ENCODE results near the gene SIPA1L3.
A peak's percentile ranks its signal among the peaks of the same experiment; 100 is the strongest.

The SIPA1L3 gene

DNA sequence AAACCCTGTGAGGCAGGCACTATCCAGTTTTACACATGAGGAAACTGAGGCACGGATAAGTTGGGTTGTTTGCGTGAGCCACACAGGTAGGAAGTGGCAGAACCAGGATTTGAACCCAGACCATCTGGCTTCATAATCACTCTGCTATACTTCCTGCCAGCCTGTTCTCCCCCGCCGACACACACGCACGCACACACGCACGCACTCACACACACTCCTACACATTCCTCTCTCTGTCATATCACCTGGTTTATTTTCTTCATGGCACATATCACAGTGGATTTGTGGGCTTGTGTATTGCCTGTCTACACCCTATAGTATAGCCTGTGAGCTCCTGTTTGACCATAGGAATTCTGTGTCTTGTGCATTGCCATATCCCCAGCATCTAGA is 140.0 kb downstream of the SIPA1L3 start:
- Histone ChIP-seq H3K36me3 (replicated peaks; ENCODE audit: low read depth, low read length) (no peaks in the 10 kb centered on the region), H3K9me3 (ENCODE audit: insufficient read depth, low read length) (no peaks in the 10 kb centered on the region), H3K9ac (ENCODE audit: low read length) (peak overlapping the region; percentile 55), H3K27ac (ENCODE audit: low read length) (peak overlapping the region; percentile 66), H3K4me1 (ENCODE audit: low read length) (peaks cover 61% of the 10 kb centered on the region), H3K79me2 (ENCODE audit: low read length) (peaks cover 6% of the 10 kb centered on the region; the same call in 1 of the 2 replicates), H3K27me3 (ENCODE audit: low read depth, low read length) (no peaks in the 10 kb centered on the region), H2AFZ (ENCODE audit: low read depth, low read length) (no peak overlapping the region), H4K20me1 (ENCODE audit: insufficient read depth, low read length) (no peaks in the 10 kb centered on the region), H3K4me2 (ENCODE audit: low read length) (peak overlapping the region; percentile 72), H3K4me3 (ENCODE audit: low read length) (peak overlapping the region; percentile 61)
- TF ChIP-seq, protein P1, sequence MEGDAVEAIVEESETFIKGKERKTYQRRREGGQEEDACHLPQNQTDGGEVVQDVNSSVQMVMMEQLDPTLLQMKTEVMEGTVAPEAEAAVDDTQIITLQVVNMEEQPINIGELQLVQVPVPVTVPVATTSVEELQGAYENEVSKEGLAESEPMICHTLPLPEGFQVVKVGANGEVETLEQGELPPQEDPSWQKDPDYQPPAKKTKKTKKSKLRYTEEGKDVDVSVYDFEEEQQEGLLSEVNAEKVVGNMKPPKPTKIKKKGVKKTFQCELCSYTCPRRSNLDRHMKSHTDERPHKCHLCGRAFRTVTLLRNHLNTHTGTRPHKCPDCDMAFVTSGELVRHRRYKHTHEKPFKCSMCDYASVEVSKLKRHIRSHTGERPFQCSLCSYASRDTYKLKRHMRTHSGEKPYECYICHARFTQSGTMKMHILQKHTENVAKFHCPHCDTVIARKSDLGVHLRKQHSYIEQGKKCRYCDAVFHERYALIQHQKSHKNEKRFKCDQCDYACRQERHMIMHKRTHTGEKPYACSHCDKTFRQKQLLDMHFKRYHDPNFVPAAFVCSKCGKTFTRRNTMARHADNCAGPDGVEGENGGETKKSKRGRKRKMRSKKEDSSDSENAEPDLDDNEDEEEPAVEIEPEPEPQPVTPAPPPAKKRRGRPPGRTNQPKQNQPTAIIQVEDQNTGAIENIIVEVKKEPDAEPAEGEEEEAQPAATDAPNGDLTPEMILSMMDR (IDR thresholded peaks at IDR 0.05; ENCODE audit: low read depth, low read length) = no peak
- no peak for TF ChIP-seq EZH2phosphoT487 (IDR thresholded peaks at IDR 0.05; ENCODE audit: low read depth)

DNA sequence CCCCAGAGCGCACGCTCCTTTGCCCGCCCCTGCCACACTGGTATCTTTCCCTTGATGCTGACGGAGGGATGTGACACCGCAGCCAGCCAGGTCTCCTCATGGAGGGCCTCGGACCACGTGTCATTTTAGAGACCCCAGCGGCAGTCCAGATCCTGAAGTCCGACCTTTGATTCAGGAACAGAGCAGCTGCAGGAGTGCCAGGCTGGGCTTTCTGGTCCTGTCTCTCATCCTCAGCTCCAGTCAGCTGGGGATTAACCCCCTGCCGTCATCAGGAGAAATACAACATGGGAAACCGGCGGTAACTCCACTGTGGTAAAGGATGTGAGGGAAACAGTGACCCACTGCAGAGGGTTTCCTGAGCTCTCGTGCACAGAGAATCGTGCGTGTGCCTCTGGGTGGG is 140.6 kb downstream of the SIPA1L3 start:
- Histone ChIP-seq H3K4me2 (ENCODE audit: low read length) (peak overlapping the region; percentile 67), H3K79me2 (ENCODE audit: low read length) (peaks cover 6% of the 10 kb centered on the region; the same call in 1 of the 2 replicates), H3K36me3 (replicated peaks; ENCODE audit: low read depth, low read length) (no peaks in the 10 kb centered on the region), H2AFZ (ENCODE audit: low read depth, low read length) (no peak overlapping the region), H4K20me1 (ENCODE audit: insufficient read depth, low read length) (no peaks in the 10 kb centered on the region), H3K9me3 (ENCODE audit: insufficient read depth, low read length) (no peaks in the 10 kb centered on the region), H3K27me3 (ENCODE audit: low read depth, low read length) (no peaks in the 10 kb centered on the region), H3K27ac (ENCODE audit: low read length) (peak overlapping the region; percentile 71), H3K4me3 (ENCODE audit: low read length) (no peak overlapping the region), H3K9ac (ENCODE audit: low read length) (peak overlapping the region; percentile 51; the same call in 1 of the 2 replicates), H3K4me1 (ENCODE audit: low read length) (peaks cover 61% of the 10 kb centered on the region)
- TF ChIP-seq, protein P1 (IDR thresholded peaks at IDR 0.05; ENCODE audit: low read depth, low read length) = no peak
- no peak for TF ChIP-seq EZH2phosphoT487 (IDR thresholded peaks at IDR 0.05; ENCODE audit: low read depth)

DNA sequence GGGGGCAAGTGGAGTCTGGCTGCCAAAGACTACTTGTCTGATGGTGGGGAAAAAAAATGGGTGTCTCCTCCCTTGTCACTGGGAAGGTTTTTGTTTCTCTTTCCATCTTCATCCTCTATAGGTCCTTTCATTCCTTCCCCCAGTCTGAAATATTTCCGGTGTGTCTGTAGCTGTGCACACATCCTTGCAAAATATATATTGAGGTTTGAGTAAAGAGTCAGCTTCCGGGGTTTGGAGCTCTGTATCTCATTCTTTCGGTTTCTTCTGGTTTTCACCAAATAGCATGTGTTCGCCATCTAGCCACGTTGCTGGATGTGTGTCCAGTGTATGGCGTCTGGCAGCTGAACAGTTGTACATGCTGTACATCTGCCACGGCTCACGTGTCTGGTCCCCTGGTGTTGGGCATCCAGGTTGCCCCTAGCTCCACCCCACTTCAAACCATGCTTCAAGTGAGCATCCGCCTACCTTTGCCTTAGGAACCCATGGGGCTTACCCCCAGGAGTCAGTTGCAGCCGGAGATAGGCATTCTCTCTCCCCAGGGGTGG is 142.2 kb downstream of the SIPA1L3 start:
- peak overlapping the region; percentile 60 for H2AFZ ChIP-seq (ENCODE audit: low read depth, low read length)
- TF ChIP-seq EZH2phosphoT487 (IDR thresholded peaks at IDR 0.05; ENCODE audit: low read depth) = no peak
- TF ChIP-seq, protein P1 (IDR thresholded peaks at IDR 0.05; ENCODE audit: low read depth, low read length) = no peak
- no peaks in the 10 kb centered on the region for H3K27me3 ChIP-seq (ENCODE audit: low read depth, low read length)
- H3K4me2 ChIP-seq (ENCODE audit: low read length) = peak overlapping the region; percentile 67
- peaks cover 6% of the 10 kb centered on the region; the same call in 1 of the 2 replicates for H3K79me2 ChIP-seq (ENCODE audit: low read length)
- H3K4me1 ChIP-seq (ENCODE audit: low read length) = peaks cover 61% of the 10 kb centered on the region
- H3K9me3 ChIP-seq (ENCODE audit: insufficient read depth, low read length) = no peaks in the 10 kb centered on the region
- peak overlapping the region; percentile 51 for H3K9ac ChIP-seq (ENCODE audit: low read length)
- peak overlapping the region; percentile 71 for H3K27ac ChIP-seq (ENCODE audit: low read length)
- H3K4me3 ChIP-seq (ENCODE audit: low read length) = peak overlapping the region; percentile 39
- no peaks in the 10 kb centered on the region for H4K20me1 ChIP-seq (ENCODE audit: insufficient read depth, low read length)
- H3K36me3 ChIP-seq (replicated peaks; ENCODE audit: low read depth, low read length) = no peaks in the 10 kb centered on the region

DNA sequence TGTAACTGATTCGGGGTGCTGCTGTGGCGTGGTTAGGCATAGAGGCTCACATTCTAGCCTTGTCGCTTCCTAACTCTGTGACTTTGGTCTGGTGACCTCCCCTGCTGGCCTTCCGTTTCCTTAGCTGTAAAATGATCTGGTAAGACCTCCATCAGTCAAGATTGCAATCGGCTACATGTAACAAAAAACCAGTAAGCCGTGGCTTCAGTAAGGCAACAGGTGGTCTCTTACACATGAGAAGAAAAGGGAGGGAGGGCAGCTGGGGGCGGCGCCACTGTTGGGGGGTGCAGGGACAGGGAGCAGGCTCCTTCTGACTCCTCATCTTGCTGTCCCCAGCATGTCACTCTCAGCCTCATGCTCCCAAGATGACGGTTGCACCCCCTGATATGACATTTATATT is 148.0 kb downstream of the SIPA1L3 start:
- Histone ChIP-seq H3K9me3 (ENCODE audit: insufficient read depth, low read length) (no peaks in the 10 kb centered on the region), H3K4me3 (ENCODE audit: low read length) (no peak overlapping the region), H3K27ac (ENCODE audit: low read length) (no peak overlapping the region), H3K36me3 (replicated peaks; ENCODE audit: low read depth, low read length) (no peaks in the 10 kb centered on the region), H2AFZ (ENCODE audit: low read depth, low read length) (no peak overlapping the region), H3K79me2 (ENCODE audit: low read length) (no peaks in the 10 kb centered on the region), H3K9ac (ENCODE audit: low read length) (no peak overlapping the region), H3K27me3 (ENCODE audit: low read depth, low read length) (no peaks in the 10 kb centered on the region), H3K4me1 (ENCODE audit: low read length) (peaks cover 5% of the 10 kb centered on the region; the same call in 1 of the 2 replicates), H4K20me1 (ENCODE audit: insufficient read depth, low read length) (no peaks in the 10 kb centered on the region), H3K4me2 (ENCODE audit: low read length) (no peak overlapping the region)
- TF ChIP-seq, protein P1 (IDR thresholded peaks at IDR 0.05; ENCODE audit: low read depth, low read length) = no peak
- no peak for TF ChIP-seq EZH2phosphoT487 (IDR thresholded peaks at IDR 0.05; ENCODE audit: low read depth)

All from OCI-LY3 (cell line).